Activated T-helper 1 cell treated with anti-CD3 and anti-CD28 coated beads, Interleukin-12 subunit alpha, Interleukin-12 subunit beta, Interleukin-2, Interleukin-4 antibody, amounts not matched to agents 30 ng/mL and 10 ng/mL and 1 ng/mL, durations not matched to agents 14 hours and 24 hours and 36 hours (primary cell): Measurements from ENCODE around the gene PCDHGA1. TPM values are rescaled to one million over a fixed set of nuclear protein-coding genes. Genes with fewer than 3 reads are reported as not detected.

Experiments used
- DNase-seq: peaks from one replicate; pipeline ENCODE4 v3.0.0; 2021; ENCODE audit warnings: low spot score
- H3K27ac Mint-ChIP-seq: one replicate; pipeline ENCODE4 v1.8.0; 2021; ENCODE audit warnings: mild to moderate bottlenecking, mixed read lengths
- H3K27me3 Mint-ChIP-seq: one replicate; pipeline ENCODE4 v1.8.0; 2022; ENCODE audit warnings: mild to moderate bottlenecking, moderate library complexity, mixed read lengths; ENCODE audit not compliant: insufficient read depth
- H3K36me3 Mint-ChIP-seq: one replicate; pipeline ENCODE4 v1.8.0; 2021; ENCODE audit warnings: low read depth, mixed read lengths
- H3K4me1 Mint-ChIP-seq: one replicate; pipeline ENCODE4 v1.8.0; 2021; ENCODE audit warnings: low read depth, mixed read lengths
- H3K4me3 Mint-ChIP-seq: one replicate; pipeline ENCODE4 v1.8.0; 2021; ENCODE audit warnings: mild to moderate bottlenecking, moderate library complexity, mixed read lengths
- H3K9me3 Mint-ChIP-seq: one replicate; pipeline ENCODE4 v1.8.0; 2021; ENCODE audit warnings: mixed read lengths
- intact Hi-C: fragments of 100-400 bp; cut with micrococcal nuclease; formaldehyde crosslinking; loops from one replicate; pipeline ENCODE4 v1.15.1; 2024
- total RNA-seq: library from RNA; stranded (reverse); gene quantifications from 2 replicates; pipeline ENCODE4 v1.2.3, GENCODE V29; 2022

Gene PCDHGA1
- total RNA-seq, 1 donor from 2014 or later, result 0.10 TPM

DNA sequence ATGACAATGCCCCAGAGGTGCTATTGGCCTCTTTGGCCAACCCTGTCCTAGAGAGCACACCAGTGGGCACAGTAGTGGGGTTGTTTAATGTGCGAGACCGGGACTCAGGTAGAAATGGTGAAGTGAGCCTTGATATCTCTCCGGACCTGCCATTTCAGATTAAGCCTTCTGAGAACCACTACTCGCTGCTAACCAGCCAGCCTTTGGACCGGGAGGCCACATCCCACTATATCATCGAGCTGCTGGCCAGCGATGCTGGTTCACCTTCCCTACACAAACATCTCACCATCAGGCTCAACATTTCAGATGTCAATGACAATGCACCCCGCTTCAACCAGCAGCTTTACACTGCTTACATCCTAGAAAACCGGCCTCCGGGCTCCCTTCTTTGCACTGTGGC, 160.0 kb downstream of the PCDHGA1 start:
- intact Hi-C loops, result no loop called here
- H3K9me3 Mint-ChIP-seq, result no peaks in the 10 kb centered on the region
- H3K36me3 Mint-ChIP-seq, result no peaks in the 10 kb centered on the region
- no peak overlapping the region for H3K27ac Mint-ChIP-seq
- no peak overlapping the region for H3K4me3 Mint-ChIP-seq
- peaks cover 37% of the 10 kb centered on the region for H3K27me3 Mint-ChIP-seq
- H3K4me1 Mint-ChIP-seq, result no peaks in the 10 kb centered on the region
- no peak for DNase-seq

- intact Hi-C loops, result no loop called here
- no peak overlapping the region for H3K27ac Mint-ChIP-seq
- H3K4me1 Mint-ChIP-seq, result no peaks in the 10 kb centered on the region
- H3K4me3 Mint-ChIP-seq, result no peak overlapping the region
- H3K9me3 Mint-ChIP-seq, result no peaks in the 10 kb centered on the region
- no peaks in the 10 kb centered on the region for H3K36me3 Mint-ChIP-seq
- peaks cover 38% of the 10 kb centered on the region for H3K27me3 Mint-ChIP-seq
- no peak for DNase-seq
Observed at GRCh38 chr5:141490771-141491170, 160.5 kb downstream of the PCDHGA1 start.

DNA sequence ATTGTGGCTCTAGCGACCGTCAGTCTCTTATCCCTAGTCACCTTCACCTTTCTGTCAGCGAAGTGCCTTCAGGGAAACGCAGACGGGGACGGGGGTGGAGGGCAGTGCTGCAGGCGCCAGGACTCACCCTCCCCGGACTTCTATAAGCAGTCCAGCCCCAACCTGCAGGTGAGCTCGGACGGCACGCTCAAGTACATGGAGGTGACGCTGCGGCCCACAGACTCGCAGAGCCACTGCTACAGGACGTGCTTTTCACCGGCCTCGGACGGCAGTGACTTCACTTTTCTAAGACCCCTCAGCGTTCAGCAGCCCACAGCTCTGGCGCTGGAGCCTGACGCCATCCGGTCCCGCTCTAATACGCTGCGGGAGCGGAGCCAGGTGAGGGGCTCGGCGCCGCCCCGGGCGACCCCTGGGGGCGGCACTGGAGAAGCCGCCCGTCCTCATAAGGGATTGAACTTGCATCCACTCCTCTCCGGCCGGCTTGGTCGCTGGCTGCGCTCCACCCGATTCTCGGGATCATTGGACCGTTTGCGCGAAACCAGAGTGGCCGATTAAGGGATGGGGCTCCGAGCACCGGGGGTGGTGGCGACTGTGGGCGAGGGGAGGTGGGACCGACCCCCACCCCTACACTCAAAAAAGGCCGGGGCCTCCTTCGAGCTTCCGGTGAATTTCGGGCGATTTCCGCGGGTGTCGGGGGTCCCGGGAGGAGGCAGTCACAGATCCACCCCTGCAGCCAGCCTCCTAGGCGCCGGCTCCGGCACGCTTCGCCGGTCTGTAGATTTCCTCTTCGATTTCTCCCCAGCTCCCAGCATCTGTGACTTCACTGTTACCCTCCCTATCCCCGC, 161.2 kb downstream of the PCDHGA1 start:
- Mint-ChIP-seq H3K9me3 (no peaks in the 10 kb centered on the region), H3K4me1 (no peaks in the 10 kb centered on the region), H3K27ac (no peak overlapping the region), H3K36me3 (no peaks in the 10 kb centered on the region), H3K4me3 (peak overlapping the region; percentile 64), H3K27me3 (peaks cover 39% of the 10 kb centered on the region)
- DNase-seq, result no peak
- intact Hi-C loops, result no loop called here

- H3K4me3 Mint-ChIP-seq, result peak overlapping the region; percentile 64
- intact Hi-C loops, result no loop called here
- H3K27ac Mint-ChIP-seq, result no peak overlapping the region
- H3K9me3 Mint-ChIP-seq, result no peaks in the 10 kb centered on the region
- no peaks in the 10 kb centered on the region for H3K4me1 Mint-ChIP-seq
- H3K36me3 Mint-ChIP-seq, result no peaks in the 10 kb centered on the region
- peaks cover 37% of the 10 kb centered on the region for H3K27me3 Mint-ChIP-seq
- no peak for DNase-seq
Observed at GRCh38 chr5:141492168-141492885, 162.0 kb downstream of the PCDHGA1 start.

GRCh38 chr5:141493500-141494422, 163.4 kb downstream of the PCDHGA1 start:
- intact Hi-C loops, result no loop called here

DNA sequence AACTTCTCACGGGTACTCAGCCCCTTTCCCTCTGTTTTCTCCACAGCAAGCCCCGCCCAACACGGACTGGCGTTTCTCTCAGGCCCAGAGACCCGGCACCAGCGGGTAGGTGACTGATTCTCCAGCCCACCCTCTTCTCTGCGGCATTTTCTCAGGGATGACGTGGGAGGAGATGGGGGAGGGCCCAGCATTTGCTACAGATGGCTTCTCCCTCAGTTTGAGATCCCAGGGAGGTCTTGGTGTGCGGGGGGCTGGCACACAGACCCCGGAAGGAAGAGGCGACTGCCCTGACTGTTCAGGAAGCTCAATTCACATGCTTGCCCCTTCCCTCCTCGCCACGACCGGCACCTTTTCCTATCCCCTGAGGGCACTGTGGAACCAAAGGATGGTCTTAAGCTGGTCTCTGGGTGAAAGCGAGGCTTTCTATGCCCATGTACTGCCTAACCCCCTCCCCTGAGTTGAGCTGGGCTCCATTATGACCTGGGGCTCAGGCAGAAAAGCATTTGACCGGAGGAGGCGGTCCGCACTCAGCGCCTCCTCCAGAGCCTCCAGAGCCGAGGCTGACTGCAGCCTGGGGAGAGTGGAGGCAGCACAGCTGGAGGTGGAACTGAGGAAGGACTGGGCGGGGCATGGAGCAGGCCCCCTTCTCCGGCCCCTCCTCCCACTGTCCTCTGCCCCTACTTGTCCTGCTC, 164.6 kb downstream of the PCDHGA1 start:
- H3K9me3 Mint-ChIP-seq, result no peaks in the 10 kb centered on the region
- no peaks in the 10 kb centered on the region for H3K4me1 Mint-ChIP-seq
- H3K27me3 Mint-ChIP-seq, result peaks cover 37% of the 10 kb centered on the region
- no peaks in the 10 kb centered on the region for H3K36me3 Mint-ChIP-seq
- no peak overlapping the region for H3K4me3 Mint-ChIP-seq
- intact Hi-C loops, result no loop called here
- no peak overlapping the region for H3K27ac Mint-ChIP-seq
- DNase-seq, result no peak

More at GRCh38 chr5:141493500-141494422, 163.4 kb downstream of the PCDHGA1 start:
- peaks cover 37% of the 10 kb centered on the region for H3K27me3 Mint-ChIP-seq
- DNase-seq, result no peak
- no peaks in the 10 kb centered on the region for H3K4me1 Mint-ChIP-seq
- H3K36me3 Mint-ChIP-seq, result no peaks in the 10 kb centered on the region
- no peaks in the 10 kb centered on the region for H3K9me3 Mint-ChIP-seq
- H3K27ac Mint-ChIP-seq, result no peak overlapping the region
- no peak overlapping the region for H3K4me3 Mint-ChIP-seq

- Mint-ChIP-seq H3K4me3 (no peak overlapping the region), H3K9me3 (no peaks in the 10 kb centered on the region), H3K27me3 (peaks cover 37% of the 10 kb centered on the region), H3K36me3 (no peaks in the 10 kb centered on the region), H3K27ac (no peak overlapping the region), H3K4me1 (no peaks in the 10 kb centered on the region)
- DNase-seq, result no peak
- intact Hi-C loops, result no loop called here
Observed at GRCh38 chr5:141495453-141495811, 165.1 kb downstream of the PCDHGA1 start.

- H3K4me1 Mint-ChIP-seq, result no peaks in the 10 kb centered on the region
- intact Hi-C loops, result no loop called here
Observed at GRCh38 chr5:141496038-141496437, 165.7 kb downstream of the PCDHGA1 start.

DNA sequence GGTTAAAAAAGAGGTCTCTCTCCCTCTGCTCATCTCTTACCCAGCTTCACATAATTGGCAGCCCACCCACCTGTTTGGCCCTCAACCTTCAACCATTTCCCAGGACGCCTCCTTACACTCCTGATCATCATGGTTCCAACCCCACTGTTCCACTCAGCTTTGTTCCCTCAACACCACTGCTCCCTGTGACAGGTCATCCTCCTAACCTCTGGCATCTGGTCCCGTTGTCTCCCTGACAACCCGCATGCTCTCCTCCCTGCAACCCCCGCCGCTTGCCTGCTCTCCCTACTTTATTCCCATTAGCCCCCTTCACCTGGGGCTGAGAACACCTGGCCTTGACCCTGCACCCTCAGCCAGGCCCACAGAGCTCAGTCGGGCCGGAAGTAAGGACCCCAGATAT, 171.4 kb downstream of the PCDHGA1 start:
- no peak for DNase-seq
- Mint-ChIP-seq H3K9me3 (no peaks in the 10 kb centered on the region), H3K4me3 (no peak overlapping the region), H3K36me3 (no peaks in the 10 kb centered on the region), H3K27ac (no peak overlapping the region), H3K27me3 (peaks cover 7% of the 10 kb centered on the region), H3K4me1 (no peaks in the 10 kb centered on the region)
- intact Hi-C loops, result no loop called here

More at GRCh38 chr5:141496038-141496437, 165.7 kb downstream of the PCDHGA1 start:
- no peak for DNase-seq
- Mint-ChIP-seq H3K36me3 (no peaks in the 10 kb centered on the region), H3K27me3 (peaks cover 31% of the 10 kb centered on the region), H3K27ac (no peak overlapping the region), H3K4me3 (no peak overlapping the region), H3K9me3 (no peaks in the 10 kb centered on the region)

DNA sequence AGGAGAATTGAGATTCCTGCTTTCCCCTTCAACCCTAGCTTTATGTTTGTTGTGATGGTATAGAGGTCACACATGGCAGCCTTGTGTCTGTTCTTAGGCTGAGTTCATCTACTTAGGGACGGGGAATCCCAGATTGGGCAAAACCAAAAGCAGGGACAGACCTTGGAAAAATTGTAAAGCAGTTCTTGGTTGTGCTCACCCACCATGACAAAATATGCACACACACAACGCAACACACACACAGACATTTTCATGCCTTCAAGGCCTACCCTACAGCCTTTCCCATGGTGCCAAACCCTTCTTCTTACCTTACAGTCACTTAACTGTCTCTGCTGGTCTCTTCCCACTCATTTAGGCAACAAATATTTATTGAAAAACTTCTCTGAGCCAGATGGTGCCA, 173.4 kb downstream of the PCDHGA1 start:
- Mint-ChIP-seq H3K36me3 (no peaks in the 10 kb centered on the region), H3K27me3 (peaks cover 7% of the 10 kb centered on the region), H3K27ac (no peak overlapping the region), H3K4me1 (no peaks in the 10 kb centered on the region), H3K9me3 (no peaks in the 10 kb centered on the region), H3K4me3 (no peak overlapping the region)
- intact Hi-C loops, result no loop called here
- DNase-seq, result no peak

- intact Hi-C loops, result no loop called here
- Mint-ChIP-seq H3K9me3 (no peaks in the 10 kb centered on the region), H3K27ac (no peak overlapping the region), H3K27me3 (peaks cover 7% of the 10 kb centered on the region), H3K4me1 (peaks cover 3% of the 10 kb centered on the region), H3K36me3 (no peaks in the 10 kb centered on the region), H3K4me3 (no peak overlapping the region)
- DNase-seq, result no peak
Observed at GRCh38 chr5:141504216-141504615, 173.9 kb downstream of the PCDHGA1 start.

DNA sequence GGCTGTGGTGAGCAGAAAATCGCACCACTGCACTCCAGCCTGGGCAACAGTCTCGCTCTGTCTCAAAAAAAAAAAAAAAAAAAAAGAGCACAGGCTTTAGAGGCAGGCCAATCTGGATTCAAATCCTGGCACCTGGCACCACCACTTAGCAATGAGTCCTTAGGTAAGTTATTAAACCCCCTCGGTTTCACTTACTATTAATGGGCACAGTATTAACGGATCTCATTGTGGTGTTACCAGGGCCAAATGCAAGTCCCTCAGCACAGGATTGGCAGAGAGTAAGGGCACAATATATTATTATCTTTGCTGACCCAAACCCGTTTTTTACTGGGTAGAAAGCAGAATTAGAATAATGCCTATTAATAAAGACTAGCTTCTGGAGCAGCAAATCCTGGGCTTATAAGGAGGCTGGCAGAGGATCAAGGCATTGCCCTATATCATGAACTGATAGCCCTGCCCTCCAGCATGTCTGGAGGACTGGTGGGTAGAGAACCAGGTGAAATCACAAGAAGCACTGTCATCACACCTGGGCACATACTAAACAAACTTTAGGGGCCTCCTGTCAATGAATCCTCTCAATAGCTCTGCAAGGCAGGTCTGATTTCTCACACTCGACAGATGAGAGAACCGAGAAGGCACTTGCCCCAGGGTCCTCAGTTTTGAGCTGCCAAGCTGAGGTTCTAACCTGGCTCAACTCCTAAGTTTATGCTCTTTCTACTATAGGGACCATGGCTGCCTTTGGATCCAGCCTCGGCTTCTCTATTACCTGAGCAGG, 176.3 kb downstream of the PCDHGA1 start:
- Mint-ChIP-seq H3K4me1 (peaks cover 4% of the 10 kb centered on the region), H3K27ac (no peak overlapping the region), H3K4me3 (no peak overlapping the region), H3K27me3 (no peaks in the 10 kb centered on the region), H3K36me3 (no peaks in the 10 kb centered on the region), H3K9me3 (no peaks in the 10 kb centered on the region)
- intact Hi-C loops, result no loop called here
- DNase-seq, result no peak
